Stimulated activated naive B cell treated with anti-CD40 and anti-IgM and Interleukin-4, amounts not matched to agents 10 μg/mL and 1 μg/mL and 100 μg/mL, for 72 hours (primary cell): ENCODE results near the gene TERF2IP.

Experiments used
- ATAC-seq, 2 donors: fragments of 150-1000 bp; cut with Tn5 transposase; replicated peaks; 2 replicates each; pipeline ENCODE4 v1.10.0; 2021; ENCODE audit warnings: moderate library complexity in 1 of 2
- DNase-seq: peaks from one replicate; pipeline ENCODE4 v3.0.0; 2021
- H3K27ac Mint-ChIP-seq: one replicate; pipeline ENCODE4 v1.8.0; 2022; ENCODE audit warnings: mild to moderate bottlenecking, mixed read lengths
- H3K27me3 Mint-ChIP-seq, 2 donors: one replicate each; pipeline ENCODE4 v1.8.0; 2022; ENCODE audit warnings: mixed read lengths in 2 of 2
- H3K36me3 Mint-ChIP-seq, 2 donors: one replicate each; pipeline ENCODE4 v1.8.0; 2022; ENCODE audit warnings: mixed read lengths in 2 of 2, mild to moderate bottlenecking in 1 of 2
- H3K4me1 Mint-ChIP-seq, 2 donors: one replicate each; pipeline ENCODE4 v1.8.0; 2022; ENCODE audit warnings: mixed read lengths in 2 of 2, mild to moderate bottlenecking in 1 of 2
- H3K4me3 Mint-ChIP-seq, 2 donors: one replicate each; pipeline ENCODE4 v1.8.0; 2022; ENCODE audit warnings: mild to moderate bottlenecking in 2 of 2, mixed read lengths in 2 of 2, moderate library complexity in 1 of 2
- H3K9me3 Mint-ChIP-seq, 2 donors: one replicate each; pipeline ENCODE4 v1.8.0; 2022; ENCODE audit warnings: mixed read lengths in 2 of 2, mild to moderate bottlenecking in 1 of 2

The TERF2IP gene

DNA sequence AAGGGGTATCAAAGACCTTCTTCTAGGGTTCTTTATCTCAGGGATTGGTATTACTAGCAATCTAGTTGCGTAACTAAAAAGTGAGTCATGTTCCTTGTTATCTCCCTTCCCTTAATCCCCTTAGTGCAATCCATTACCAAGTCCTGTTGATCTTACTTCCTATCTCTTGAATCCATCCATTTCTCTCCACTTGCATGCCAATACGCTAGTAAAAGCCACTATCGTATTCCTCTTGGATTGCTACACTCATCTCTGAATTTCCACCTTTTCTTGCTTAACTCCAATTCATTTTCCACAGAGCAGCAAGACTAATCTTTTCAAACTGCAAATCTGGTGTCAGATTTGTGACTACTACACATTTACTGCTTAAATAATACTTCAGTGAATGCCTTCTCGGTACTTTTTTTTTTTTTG is 22.6 kb upstream of the TERF2IP start:
- Mint-ChIP-seq H3K9me3 (no peaks in the 10 kb centered on the region), H3K4me1 (peaks cover 21 to 28% of the 10 kb centered on the region in 2 donors), H3K36me3 (peaks cover 36 to 62% of the 10 kb centered on the region in 2 donors), H3K27me3 (no peaks in the 10 kb centered on the region), H3K27ac (peak overlapping the region; percentile 0), H3K4me3 (peak overlapping the region in 1 of 2 donors; percentile 29)
- no peak for DNase-seq
- ATAC-seq, result no peak

DNA sequence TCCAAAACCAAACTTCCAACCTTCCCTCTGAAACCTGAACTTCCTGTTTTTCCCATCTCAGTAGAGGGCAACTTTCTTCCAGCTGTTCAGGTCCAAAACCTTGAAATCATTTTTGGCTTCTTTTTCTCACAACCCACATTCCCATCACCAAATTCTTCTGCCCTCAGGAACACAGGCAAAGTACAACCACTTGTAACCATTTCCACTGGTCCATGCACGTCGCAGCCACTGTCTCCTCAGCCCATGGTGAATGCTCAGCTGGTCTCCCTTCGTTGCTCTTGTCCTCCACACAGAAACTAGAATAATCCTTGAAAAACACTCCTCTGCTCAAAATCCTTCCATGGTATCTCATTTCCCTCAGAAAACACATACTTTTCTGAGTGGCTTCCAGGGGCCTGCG is 20.8 kb upstream of the TERF2IP start:
- H3K27me3 Mint-ChIP-seq, result no peaks in the 10 kb centered on the region
- H3K4me1 Mint-ChIP-seq, result peaks cover 6 to 10% of the 10 kb centered on the region in 2 donors
- H3K36me3 Mint-ChIP-seq, result peaks cover 40 to 64% of the 10 kb centered on the region in 2 donors
- H3K27ac Mint-ChIP-seq, result peak overlapping the region; percentile 77
- no peaks in the 10 kb centered on the region for H3K9me3 Mint-ChIP-seq
- H3K4me3 Mint-ChIP-seq, result no peak overlapping the region
- DNase-seq, result no peak
- ATAC-seq, result no peak

DNA sequence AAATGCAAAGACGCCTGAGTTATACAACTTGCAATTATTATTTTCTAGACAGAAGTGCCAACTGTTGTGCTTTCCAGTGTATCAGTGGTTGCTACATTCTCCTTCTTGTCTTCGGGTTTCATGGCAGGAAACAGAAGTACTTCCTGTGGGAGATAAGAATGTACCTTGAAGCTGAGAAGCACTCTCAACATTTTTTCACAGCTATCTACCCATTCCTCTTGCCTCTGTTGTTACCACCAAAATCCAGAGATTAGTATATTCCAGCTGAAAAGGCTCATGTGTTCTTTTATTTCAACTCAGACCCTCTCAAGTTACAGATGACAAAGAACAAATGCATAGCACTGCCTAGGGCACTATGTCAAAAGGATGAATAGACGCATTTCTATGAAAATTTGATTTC is 19.7 kb upstream of the TERF2IP start:
- H3K4me1 Mint-ChIP-seq, result peaks cover 4 to 6% of the 10 kb centered on the region in 2 donors
- H3K27ac Mint-ChIP-seq, result no peak overlapping the region
- no peaks in the 10 kb centered on the region for H3K9me3 Mint-ChIP-seq
- peaks cover 45 to 70% of the 10 kb centered on the region in 2 donors for H3K36me3 Mint-ChIP-seq
- no peak for ATAC-seq
- H3K4me3 Mint-ChIP-seq, result no peak overlapping the region
- no peaks in the 10 kb centered on the region for H3K27me3 Mint-ChIP-seq
- no peak for DNase-seq

DNA sequence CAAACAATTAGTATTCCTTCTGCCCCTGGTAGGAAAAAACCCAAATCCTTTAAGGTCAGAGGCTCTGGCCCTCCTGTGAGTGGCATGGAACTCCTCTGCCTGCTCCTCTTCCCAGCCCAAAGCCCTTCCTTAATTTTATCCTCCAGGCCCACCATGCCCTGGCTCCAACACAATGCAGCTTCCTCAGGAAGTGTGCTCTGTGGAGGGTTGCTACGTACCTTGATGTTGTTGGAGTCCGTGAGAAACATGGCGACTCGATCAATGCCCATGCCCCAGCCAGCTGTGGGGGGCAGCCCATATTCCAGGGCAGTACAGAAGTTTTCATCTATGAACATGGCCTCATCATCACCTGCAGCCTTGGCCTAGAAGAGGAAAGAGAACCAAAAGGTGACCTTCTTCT is 19.2 kb upstream of the TERF2IP start:
- H3K27me3 Mint-ChIP-seq, result no peaks in the 10 kb centered on the region
- H3K4me3 Mint-ChIP-seq, result no peak overlapping the region
- no peaks in the 10 kb centered on the region for H3K9me3 Mint-ChIP-seq
- H3K4me1 Mint-ChIP-seq, result peaks cover 0 to 6% of the 10 kb centered on the region in 2 donors
- no peak overlapping the region for H3K27ac Mint-ChIP-seq
- peaks cover 45 to 70% of the 10 kb centered on the region in 2 donors for H3K36me3 Mint-ChIP-seq
- DNase-seq, result no peak
- no peak for ATAC-seq

DNA sequence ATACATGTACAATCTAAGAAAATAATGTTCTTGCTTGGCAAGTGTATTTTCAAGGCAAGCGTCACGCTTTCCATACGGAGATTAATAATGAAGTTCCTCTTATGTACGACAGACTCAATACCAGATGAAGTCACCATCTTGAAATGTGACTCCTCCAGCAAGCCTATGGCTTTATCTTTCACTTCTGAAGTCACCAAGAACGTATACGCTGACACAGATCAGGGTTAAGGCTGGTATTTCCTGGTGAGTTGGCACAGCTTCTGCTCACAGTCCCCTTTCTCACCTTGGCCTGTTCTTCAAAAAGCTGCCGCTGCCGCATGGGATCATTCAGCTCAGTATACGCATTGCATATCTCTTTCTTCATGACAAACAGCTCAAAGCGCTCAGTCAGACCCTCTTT is 18.4 kb upstream of the TERF2IP start:
- Mint-ChIP-seq H3K4me3 (no peak overlapping the region), H3K36me3 (peaks cover 50 to 74% of the 10 kb centered on the region in 2 donors), H3K4me1 (peaks cover 0 to 6% of the 10 kb centered on the region in 2 donors), H3K27me3 (no peaks in the 10 kb centered on the region), H3K9me3 (no peaks in the 10 kb centered on the region), H3K27ac (no peak overlapping the region)
- ATAC-seq (no peak), DNase-seq (no peak)

DNA sequence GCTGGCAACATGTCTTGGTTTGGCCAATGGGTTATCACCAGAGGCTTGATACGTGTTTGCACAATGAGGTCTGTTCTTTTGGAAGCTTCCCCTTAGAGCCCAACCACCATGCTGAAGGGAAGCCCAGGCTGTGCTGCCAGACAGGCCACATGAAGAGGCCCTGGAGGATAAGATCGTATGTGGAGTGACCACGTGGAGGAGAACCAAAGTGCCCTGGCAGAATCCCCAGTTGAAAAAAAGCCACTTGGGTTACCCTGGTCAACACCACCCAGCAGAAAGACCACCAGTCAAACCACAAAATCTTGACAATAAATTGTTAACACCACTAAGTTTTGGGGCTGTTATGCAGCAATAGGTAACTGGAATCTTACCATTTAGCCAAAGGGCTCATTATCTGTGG is 17.5 kb upstream of the TERF2IP start:
- Mint-ChIP-seq H3K36me3 (peaks cover 49 to 69% of the 10 kb centered on the region in 2 donors), H3K4me1 (peaks cover 0 to 5% of the 10 kb centered on the region in 2 donors), H3K9me3 (no peaks in the 10 kb centered on the region), H3K4me3 (no peak overlapping the region), H3K27me3 (no peaks in the 10 kb centered on the region), H3K27ac (peak overlapping the region; percentile 20)
- ATAC-seq (no peak), DNase-seq (no peak)

DNA sequence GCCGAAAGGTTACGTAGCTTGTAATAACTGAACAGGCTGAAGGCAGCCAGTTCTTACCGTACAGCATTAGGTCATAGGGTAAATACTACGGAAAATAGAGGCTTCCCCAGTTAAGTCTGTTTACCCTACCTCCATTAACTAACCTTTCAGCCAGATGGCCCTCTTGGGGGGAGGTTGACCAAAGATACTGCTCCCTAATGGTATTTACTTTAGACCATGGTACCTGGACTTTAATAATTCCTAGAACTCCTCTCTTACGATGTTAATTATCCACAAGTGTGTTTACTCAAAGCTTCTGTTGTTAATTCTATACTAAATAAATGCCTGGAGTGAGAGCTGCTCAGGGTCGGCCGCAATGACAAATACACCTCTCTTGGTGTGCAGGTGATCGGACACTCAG is 14.7 kb upstream of the TERF2IP start:
- Mint-ChIP-seq H3K4me1 (peaks cover 2 to 5% of the 10 kb centered on the region in 2 donors), H3K27ac (no peak overlapping the region), H3K4me3 (no peak overlapping the region), H3K27me3 (no peaks in the 10 kb centered on the region), H3K9me3 (no peaks in the 10 kb centered on the region), H3K36me3 (peaks cover 50 to 69% of the 10 kb centered on the region in 2 donors)
- DNase-seq (no peak), ATAC-seq (no peak)

DNA sequence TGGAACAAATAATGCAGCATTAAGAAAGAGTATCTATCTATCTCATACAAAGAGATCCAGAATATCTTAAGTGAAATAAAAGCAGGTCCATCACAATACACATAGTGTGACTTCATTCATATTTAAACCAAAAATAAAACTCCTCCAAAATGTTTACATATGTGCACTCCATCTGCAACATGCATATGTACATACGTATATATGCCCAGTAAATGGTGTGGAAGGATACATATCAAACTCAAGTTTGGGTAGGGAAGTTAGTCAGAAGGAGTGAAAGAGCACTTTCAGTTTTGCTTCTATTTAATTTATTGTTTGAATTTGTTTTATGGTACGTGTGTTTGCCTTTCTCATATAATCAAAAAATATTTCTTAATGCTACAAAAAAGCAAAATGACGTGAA is 12.5 kb upstream of the TERF2IP start:
- Mint-ChIP-seq H3K9me3 (no peaks in the 10 kb centered on the region), H3K27ac (no peak overlapping the region), H3K4me3 (no peak overlapping the region), H3K36me3 (peaks cover 46 to 61% of the 10 kb centered on the region in 2 donors), H3K4me1 (peaks cover 0 to 5% of the 10 kb centered on the region in 2 donors), H3K27me3 (no peaks in the 10 kb centered on the region)
- ATAC-seq, result no peak
- no peak for DNase-seq

DNA sequence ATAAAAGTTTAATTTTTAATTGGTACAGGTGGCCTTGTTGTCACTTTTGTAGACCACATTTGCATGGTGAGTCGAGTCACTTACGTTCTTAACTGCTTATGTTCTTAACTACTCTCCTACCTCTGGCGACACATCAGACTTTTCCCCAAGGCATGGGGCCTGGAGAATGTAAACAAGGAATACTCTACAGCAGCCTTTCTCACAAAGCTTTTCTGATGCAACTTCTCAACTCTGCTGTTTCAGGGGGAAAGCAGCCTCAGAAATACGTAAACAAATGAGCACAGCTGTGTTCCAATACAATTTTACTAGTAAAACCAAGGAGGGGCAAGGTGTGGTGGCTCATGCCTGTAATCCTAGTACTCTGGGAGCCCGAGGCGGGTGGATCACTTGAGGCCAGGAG is 7.0 kb upstream of the TERF2IP start:
- H3K4me1 Mint-ChIP-seq, result peaks cover 12 to 27% of the 10 kb centered on the region in 2 donors
- no peak overlapping the region for H3K4me3 Mint-ChIP-seq
- H3K27ac Mint-ChIP-seq, result no peak overlapping the region
- H3K27me3 Mint-ChIP-seq, result no peaks in the 10 kb centered on the region
- no peaks in the 10 kb centered on the region for H3K9me3 Mint-ChIP-seq
- ATAC-seq (no peak), DNase-seq (no peak)
- peaks cover 46 to 62% of the 10 kb centered on the region in 2 donors for H3K36me3 Mint-ChIP-seq

DNA sequence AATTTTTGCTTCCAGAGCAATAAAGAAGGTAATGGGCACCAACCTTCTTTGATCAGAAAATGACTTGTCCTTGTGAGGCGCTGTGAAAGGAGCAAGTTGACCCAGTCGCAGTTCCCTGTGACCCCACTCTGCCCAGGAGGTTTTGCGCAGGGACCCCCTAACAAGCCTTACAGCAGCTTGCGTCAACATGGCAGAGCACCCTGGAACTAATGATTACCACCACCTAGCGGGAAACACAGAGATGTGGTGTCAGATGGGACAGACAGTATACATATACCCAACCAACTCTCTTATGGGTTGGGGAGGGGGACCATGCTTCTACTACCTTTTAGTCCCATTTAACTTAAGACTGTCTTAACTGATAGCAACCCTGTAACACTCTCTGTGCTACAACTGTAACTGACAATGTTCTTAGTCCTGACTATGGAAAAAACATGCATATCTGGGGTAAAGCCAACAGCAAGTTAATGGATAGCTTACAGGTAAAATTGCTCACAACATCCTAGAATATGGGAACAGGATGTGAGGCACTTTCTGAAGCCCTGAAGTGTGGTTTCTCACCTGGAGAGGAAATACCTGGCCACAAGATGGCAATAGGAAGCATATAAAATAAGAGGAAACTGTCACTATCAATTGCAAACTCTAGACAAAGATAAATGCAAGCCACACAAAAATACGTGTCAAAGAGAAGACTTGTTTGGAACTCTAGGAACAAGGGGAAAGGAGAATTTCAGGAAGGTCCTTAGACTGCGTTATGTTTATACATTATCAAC is 3.1 kb upstream of the TERF2IP start:
- H3K27ac Mint-ChIP-seq, result peak overlapping the region; percentile 11
- H3K9me3 Mint-ChIP-seq, result no peaks in the 10 kb centered on the region
- peak overlapping the region; percentile 17 to 71 for H3K4me3 Mint-ChIP-seq
- ATAC-seq, result no peak
- H3K36me3 Mint-ChIP-seq, result peaks cover 37 to 48% of the 10 kb centered on the region in 2 donors
- H3K4me1 Mint-ChIP-seq, result peaks cover 12 to 22% of the 10 kb centered on the region in 2 donors
- no peak for DNase-seq
- H3K27me3 Mint-ChIP-seq, result no peaks in the 10 kb centered on the region

DNA sequence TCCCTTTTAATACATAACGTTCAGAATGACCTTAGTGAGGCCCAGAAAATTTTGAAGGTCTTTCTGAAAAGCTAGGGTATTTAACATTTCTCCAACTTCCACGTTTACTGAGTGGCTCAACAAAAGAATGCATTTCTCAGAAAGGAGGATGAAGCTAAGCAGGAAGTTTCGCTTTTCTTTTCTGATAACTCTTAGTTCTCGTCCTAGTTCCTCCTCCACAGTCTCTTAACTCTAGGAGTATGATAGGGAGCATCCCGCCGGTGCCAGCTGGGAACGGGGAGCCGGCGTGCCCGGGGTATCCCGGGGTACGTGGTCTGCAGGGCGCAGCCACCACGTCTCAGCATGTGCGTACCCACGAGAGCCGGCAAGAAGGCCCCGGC is 471 bp upstream of the TERF2IP start:
- ATAC-seq, result peak; percentile 12 to 16

DNA sequence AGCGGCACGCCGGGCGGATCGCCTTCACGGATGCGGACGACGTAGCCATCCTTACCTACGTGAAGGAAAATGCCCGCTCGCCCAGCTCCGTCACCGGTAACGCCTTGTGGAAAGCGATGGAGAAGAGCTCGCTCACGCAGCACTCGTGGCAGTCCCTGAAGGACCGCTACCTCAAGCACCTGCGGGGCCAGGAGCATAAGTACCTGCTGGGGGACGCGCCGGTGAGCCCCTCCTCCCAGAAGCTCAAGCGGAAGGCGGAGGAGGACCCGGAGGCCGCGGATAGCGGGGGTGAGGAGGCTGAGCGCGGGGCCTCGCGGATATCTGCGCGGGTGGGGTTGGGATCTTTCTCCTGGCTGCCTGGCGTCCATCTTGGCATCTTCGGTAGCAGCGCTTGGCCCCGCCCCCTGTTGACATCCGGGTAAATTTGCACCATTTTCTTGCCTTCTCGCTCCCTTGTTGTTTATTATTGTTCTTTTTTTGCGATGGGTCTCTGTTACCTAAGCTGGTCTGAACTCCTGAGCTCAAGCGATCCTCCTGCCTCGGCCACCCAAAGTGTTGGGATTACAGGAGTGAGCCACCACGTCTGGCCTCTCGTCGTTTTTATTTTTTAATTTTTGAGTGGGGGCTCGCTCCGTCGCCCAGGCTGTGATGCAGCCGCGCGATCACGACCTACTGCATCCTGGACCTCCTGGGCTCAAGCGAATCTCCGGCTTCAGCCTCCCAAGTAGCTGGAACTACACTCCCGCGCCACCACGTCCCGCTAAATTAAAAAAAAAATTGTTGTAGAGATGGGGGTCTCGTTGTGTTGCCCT is 898 bp downstream of the TERF2IP start:
- ATAC-seq, result peak; percentile 44 to 50
- Mint-ChIP-seq H3K27ac (peak overlapping the region; percentile 97), H3K4me1 (peaks cover 26 to 53% of the 10 kb centered on the region in 2 donors), H3K9me3 (no peaks in the 10 kb centered on the region), H3K4me3 (peak overlapping the region; percentile 97), H3K36me3 (peaks cover 32 to 43% of the 10 kb centered on the region in 2 donors), H3K27me3 (no peaks in the 10 kb centered on the region)
- peak; percentile 71 for DNase-seq

More for the DNA sequence above, 471 bp upstream of the TERF2IP start:
- no peak for DNase-seq
- H3K9me3 Mint-ChIP-seq, result no peaks in the 10 kb centered on the region
- peaks cover 19 to 41% of the 10 kb centered on the region in 2 donors for H3K4me1 Mint-ChIP-seq
- H3K4me3 Mint-ChIP-seq, result peak overlapping the region; percentile 97
- H3K27me3 Mint-ChIP-seq, result no peaks in the 10 kb centered on the region
- peaks cover 30 to 42% of the 10 kb centered on the region in 2 donors for H3K36me3 Mint-ChIP-seq
- peak overlapping the region; percentile 99 for H3K27ac Mint-ChIP-seq

DNA sequence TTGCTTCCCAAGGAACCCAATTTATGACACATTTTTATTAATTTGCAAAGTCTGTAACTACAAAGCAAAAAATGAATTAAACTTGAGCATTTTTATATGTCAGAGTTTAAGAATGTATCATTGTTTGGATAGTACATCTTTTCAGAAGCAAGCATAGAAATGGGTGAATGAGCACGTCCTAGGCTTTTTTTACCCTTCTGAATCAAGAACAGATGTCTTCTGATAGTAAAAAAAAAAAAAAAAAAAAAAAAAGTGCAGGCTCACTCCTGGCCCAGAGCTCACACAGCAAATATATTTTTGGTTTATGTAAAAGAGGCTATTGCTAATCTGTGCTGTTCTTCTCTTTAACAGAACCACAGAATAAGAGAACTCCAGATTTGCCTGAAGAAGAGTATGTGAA is 6.3 kb downstream of the TERF2IP start:
- Mint-ChIP-seq H3K4me3 (no peak overlapping the region), H3K27me3 (no peaks in the 10 kb centered on the region), H3K27ac (peak overlapping the region; percentile 78), H3K36me3 (peaks cover 43 to 52% of the 10 kb centered on the region in 2 donors), H3K9me3 (no peaks in the 10 kb centered on the region), H3K4me1 (peaks cover 20 to 54% of the 10 kb centered on the region in 2 donors)
- no peak for ATAC-seq
- DNase-seq, result no peak

DNA sequence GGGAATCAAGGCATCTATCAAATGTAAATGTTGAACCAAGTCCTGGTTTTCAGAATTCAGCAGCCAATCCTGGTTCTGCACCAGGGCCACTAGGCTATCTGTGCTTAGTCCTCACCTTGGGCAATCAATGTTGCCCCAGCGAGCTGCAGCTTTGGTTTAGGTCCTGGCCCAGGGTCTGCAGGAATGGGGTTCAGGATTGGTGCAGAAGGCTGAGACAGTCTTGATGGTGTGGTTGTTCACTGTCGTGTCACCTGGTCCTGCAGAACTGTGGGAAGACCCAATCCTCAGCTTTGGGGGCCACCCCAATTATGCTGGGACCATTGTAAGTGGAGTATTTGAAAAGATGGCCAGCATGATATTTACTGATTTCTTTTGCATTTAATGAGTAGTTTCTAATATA is 10.6 kb downstream of the TERF2IP start:
- Mint-ChIP-seq H3K27ac (no peak overlapping the region), H3K4me3 (no peak overlapping the region), H3K9me3 (no peaks in the 10 kb centered on the region), H3K4me1 (peaks cover 5 to 21% of the 10 kb centered on the region in 2 donors), H3K36me3 (peaks cover 37 to 38% of the 10 kb centered on the region in 2 donors), H3K27me3 (no peaks in the 10 kb centered on the region)
- ATAC-seq, result no peak
- no peak for DNase-seq
